ENCODE measurements around the gene LMF1.

Gene LMF1

DNA sequence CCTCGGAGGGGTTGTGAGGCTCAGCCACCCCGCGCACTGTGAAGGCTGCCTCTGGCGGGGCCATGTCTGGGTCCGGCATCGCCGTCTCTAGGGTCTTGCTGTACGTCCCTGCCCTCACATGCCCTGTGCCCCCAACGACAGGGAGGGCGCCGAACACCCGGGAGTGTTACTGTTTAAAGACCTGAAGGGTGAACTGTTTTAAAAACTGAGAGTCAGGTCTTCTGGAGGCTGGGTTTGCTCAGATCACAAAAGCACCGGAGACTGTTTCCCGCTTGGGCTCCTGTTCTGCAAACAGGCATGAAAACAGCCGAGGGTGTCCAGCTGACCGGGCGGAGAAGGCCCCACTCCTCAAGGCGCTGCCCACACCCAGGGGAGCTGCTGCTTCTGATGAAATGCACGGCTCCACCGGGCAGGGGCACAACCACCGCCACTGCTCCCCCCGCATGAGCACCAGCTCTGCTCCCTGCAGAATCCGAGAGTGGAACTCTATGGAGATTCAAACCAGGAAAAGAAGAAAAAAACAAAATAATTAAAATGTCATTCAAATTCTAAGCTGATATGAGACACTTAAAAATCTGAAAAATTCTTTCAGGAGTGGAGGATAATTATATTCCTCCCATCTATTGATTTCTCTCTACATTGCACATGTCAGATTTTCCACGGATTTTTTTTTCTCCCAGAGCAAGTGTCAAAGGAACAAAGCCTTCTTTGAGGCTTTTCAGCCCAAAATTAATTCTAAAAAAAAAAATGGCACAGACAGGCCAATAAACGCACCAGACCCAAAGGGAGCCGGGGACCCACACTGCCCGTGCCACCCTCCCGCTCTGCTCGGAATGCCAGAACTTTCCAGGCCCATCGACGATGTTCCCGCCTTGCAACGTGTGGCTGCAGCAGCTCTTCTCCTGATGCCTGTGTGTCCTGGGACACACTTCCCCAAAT is 74.3 kb downstream of the LMF1 start:
- no peak for FAIRE-seq

DNA sequence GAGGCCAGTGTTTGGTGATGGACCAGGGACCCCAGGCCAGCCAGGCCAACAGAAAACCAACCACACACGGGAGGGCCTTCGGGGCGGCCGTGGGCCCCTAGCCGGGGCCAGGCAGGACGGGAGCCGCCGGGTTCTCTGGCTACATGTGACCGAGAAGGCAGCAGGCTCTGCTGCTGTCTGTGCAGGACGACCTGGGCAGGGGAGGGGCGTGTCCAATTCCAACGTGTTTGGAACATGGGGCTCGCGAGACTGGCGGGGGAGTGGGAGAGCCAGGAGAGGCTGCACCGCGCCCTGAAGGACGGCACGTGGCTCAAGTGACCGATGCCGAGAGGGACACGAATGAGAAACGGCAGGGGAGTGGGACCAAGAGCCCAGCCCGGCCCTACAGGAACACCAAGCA is 75.4 kb downstream of the LMF1 start:
- FAIRE-seq (no peak), DNase-seq (ENCODE audit: insufficient read length, low spot score) (no peak)
- no peak for TF ChIP-seq SPI1 (IDR thresholded peaks at IDR 0.05; ENCODE audit: low read depth, low read length)
- TF ChIP-seq POU2F2 (IDR thresholded peaks at IDR 0.05; ENCODE audit: low read depth, low read length): no peak
- no peak for TF ChIP-seq POLR2AphosphoS5 (IDR thresholded peaks at IDR 0.05; ENCODE audit: low read depth, low read length)
- no peak for TF ChIP-seq PAX5 (IDR thresholded peaks at IDR 0.05; ENCODE audit: insufficient read depth, low read length, severe bottlenecking)

More for the DNA sequence above, 74.3 kb downstream of the LMF1 start:
- TF ChIP-seq POLR2AphosphoS5 (IDR thresholded peaks at IDR 0.05; ENCODE audit: low read depth, low read length): no peak
- TF ChIP-seq POU2F2 (IDR thresholded peaks at IDR 0.05; ENCODE audit: low read depth, low read length): no peak
- no peak for DNase-seq (ENCODE audit: insufficient read length, low spot score)

DNA sequence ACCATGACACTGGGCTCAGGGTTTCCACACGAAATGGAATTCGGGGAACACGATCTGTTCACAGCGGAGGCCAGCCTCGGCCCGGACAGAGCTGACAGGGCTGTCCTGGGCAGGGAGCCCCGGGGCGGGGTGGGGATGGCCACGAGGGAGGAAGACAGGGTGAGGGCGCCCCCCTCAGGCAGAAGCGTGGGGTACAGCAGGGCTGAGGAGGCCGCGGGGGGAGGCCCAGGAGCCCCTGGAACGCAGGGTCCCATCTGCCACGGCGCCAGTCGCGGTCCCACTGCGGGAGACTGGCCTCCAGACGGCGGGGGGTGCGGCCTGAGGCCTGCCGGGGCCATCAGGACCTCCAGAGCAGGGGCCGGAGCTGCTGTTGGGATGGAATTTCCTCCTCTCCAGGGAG is 75.9 kb downstream of the LMF1 start:
- TF ChIP-seq POLR2A (IDR thresholded peaks at IDR 0.05; ENCODE audit: low read depth, low read length) (no peak), SPI1 (IDR thresholded peaks at IDR 0.05; ENCODE audit: low read depth, low read length) (no peak), PAX5 (IDR thresholded peaks at IDR 0.05; ENCODE audit: insufficient read depth, low read length, severe bottlenecking) (no peak), POU2F2 (IDR thresholded peaks at IDR 0.05; ENCODE audit: low read depth, low read length) (no peak), POLR2AphosphoS5 (IDR thresholded peaks at IDR 0.05; ENCODE audit: low read depth, low read length) (no peak), TAF1 (IDR thresholded peaks at IDR 0.05; ENCODE audit: low read depth, low read length) (no peak)
- no peak for DNase-seq (ENCODE audit: insufficient read length, low spot score)
- FAIRE-seq: no peak

DNA sequence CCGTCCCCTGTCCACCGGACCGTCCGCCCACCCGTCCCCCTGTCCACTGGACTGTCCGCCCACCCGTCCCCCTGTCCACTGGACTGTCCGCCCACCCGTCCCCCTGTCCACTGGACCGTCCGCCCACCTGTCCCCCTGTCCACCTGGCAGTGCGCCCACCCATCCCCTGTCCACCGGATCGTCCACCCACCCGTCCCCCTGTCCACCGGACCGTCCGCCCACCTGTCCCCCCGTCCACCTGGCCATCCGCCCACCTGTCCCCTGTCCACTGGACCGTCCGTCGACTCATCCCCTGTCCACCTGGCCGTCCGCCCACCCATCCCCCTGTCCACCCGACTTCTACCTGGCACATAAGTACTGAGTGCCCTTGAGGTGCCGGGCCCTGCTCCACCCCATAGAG is 76.6 kb downstream of the LMF1 start:
- DNase-seq (ENCODE audit: insufficient read length, low spot score) (no peak), FAIRE-seq (no peak)
- TF ChIP-seq POU2F2 (IDR thresholded peaks at IDR 0.05; ENCODE audit: low read depth, low read length) (no peak), PAX5 (IDR thresholded peaks at IDR 0.05; ENCODE audit: insufficient read depth, low read length, severe bottlenecking) (no peak), POLR2AphosphoS5 (IDR thresholded peaks at IDR 0.05; ENCODE audit: low read depth, low read length) (no peak), SPI1 (IDR thresholded peaks at IDR 0.05; ENCODE audit: low read depth, low read length) (no peak), TAF1 (IDR thresholded peaks at IDR 0.05; ENCODE audit: low read depth, low read length) (no peak), POLR2A (IDR thresholded peaks at IDR 0.05; ENCODE audit: low read depth, low read length) (no peak)

DNA sequence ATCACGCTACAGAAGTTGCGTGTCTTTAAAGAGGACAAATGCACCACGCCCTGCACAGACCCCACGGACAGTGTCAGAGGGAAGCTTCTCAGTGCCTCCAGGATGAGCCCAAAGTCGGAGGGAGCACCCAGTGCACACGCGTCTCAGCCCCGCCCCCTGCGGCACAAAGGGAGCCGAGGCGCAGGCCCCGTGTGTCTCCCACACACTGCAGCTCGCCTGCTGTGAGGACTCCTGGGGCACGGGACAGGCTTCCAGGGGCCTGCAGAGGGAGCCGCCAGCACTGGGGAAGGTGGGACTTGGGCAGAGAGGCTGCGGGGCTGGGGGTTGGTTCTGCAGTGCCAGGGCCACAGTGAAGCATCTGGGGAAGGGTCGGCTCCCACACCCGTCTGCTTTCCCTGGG is 77.4 kb downstream of the LMF1 start:
- no peak for FAIRE-seq
- TF ChIP-seq PAX5 (IDR thresholded peaks at IDR 0.05; ENCODE audit: insufficient read depth, low read length, severe bottlenecking): no peak
- no peak for DNase-seq (ENCODE audit: insufficient read length, low spot score)

DNA sequence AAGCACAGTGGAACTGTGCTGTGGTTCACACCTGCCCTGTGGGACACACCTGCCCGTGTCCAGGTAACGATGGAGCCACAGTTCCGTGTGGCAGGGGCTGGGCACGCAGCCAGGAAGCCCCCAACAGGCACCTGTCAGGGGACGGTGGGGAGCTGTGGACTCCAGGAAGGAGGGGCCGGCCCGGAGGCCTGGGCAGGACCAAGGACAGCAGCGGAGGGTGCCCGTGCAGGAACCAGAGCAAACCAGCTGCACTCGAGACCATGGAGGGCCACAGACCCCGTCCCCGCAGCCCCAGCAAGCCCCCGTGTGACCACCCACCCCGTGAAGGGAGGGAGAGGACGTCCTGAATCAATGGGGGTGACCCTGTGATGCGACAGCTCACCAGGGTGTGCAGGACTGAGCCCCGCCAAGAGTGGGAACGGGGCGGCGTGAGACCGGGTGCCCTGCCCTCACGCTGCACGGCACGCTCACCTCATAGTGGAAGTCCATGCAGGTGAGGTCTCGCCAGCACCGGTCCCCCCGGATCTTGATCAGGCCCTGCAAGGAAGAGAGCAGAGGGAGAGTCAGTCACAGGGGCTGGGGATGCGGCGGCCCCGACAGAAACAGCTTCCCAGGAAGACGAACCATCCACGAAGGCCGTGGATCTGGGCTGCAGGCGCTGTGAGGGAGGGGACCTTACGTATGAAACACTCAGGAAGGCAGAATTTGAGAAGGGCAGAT is 78.1 kb downstream of the LMF1 start:
- TF ChIP-seq POLR2AphosphoS5 (IDR thresholded peaks at IDR 0.05; ENCODE audit: low read depth, low read length) (no peak), PAX5 (IDR thresholded peaks at IDR 0.05; ENCODE audit: insufficient read depth, low read length, severe bottlenecking) (no peak), POU2F2 (IDR thresholded peaks at IDR 0.05; ENCODE audit: low read depth, low read length) (no peak)
- DNase-seq (ENCODE audit: insufficient read length, low spot score) (no peak), FAIRE-seq (no peak)

DNA sequence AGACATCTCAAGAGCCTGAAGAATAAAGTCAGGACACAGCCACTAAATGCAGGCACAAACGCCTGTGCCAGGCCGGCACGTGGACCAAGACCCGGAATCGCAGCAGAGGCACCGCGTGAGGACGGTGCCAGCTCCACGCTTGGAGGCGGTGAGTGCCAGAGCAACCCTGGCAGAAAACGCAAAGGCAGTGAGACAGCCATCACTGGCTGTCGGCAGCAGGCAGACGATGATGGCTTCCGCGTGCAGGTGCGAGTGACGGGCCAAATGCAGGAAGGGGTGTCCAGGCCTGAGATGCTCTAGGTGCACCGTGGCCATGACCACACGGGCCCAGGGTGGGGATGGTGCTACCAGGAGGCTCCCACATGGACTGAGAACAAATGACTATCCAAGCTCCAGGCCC is 78.8 kb downstream of the LMF1 start:
- FAIRE-seq (no peak), DNase-seq (ENCODE audit: insufficient read length, low spot score) (no peak)
- TF ChIP-seq POU2F2 (IDR thresholded peaks at IDR 0.05; ENCODE audit: low read depth, low read length): no peak

DNA sequence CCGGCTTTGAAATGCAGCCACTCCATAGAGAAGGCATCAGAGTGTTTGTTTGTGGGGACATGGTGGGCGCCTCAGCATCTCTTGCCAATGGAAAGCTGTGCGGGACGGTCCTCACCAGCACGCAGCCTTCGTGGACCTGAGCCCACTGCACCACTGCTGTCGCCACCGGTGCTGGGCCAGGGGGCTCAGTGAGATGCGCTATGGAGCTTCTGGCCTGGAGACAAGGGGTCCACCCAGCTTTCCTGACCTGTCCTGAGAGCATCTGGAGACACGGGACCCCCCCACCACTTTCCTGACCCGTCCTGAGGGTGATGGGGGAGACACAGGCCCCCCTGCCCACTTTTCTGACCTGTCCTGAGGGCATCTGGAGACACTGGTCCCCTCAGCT is 79.4 kb downstream of the LMF1 start:
- no peak for FAIRE-seq
- TF ChIP-seq SPI1 (IDR thresholded peaks at IDR 0.05; ENCODE audit: low read depth, low read length) (no peak), PAX5 (IDR thresholded peaks at IDR 0.05; ENCODE audit: insufficient read depth, low read length, severe bottlenecking) (no peak), TAF1 (IDR thresholded peaks at IDR 0.05; ENCODE audit: low read depth, low read length) (no peak), POLR2AphosphoS5 (IDR thresholded peaks at IDR 0.05; ENCODE audit: low read depth, low read length) (no peak), POLR2A (IDR thresholded peaks at IDR 0.05; ENCODE audit: low read depth, low read length) (no peak), POU2F2 (IDR thresholded peaks at IDR 0.05; ENCODE audit: low read depth, low read length) (no peak)
- DNase-seq (ENCODE audit: insufficient read length, low spot score): no peak

DNA sequence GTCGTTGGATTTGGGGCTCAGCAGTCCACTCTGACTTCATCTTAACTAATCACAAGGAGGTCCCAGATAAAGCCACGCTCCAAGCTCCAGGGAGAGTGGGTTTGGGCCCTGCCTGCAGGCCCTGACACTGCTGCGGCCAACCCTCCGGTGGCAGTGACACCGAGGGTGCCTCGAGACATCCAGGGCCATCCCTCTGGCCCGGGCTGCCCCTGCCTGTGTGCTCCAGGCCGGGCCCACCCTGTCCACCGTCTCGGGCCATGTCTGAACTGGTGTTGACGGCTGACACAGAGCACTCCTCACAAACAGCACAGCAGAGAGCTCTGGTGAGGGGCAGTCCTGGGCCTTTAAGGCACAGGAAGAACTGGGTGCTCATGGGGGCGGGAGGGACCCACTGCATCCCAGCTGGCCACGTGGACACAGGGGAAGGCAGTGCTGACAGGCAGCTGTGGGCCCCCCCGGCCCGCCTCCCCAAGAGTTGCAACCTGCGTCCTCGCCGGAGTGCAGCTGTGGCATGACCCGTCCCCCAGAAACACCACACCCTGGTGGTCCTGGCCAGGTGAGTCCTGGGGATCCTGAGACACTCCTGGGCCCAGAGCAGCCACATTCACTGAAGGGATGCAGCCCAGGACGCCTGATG is 80.0 kb downstream of the LMF1 start:
- DNase-seq (ENCODE audit: insufficient read length, low spot score): no peak
- TF ChIP-seq POU2F2 (IDR thresholded peaks at IDR 0.05; ENCODE audit: low read depth, low read length): no peak
- no peak for FAIRE-seq

DNA sequence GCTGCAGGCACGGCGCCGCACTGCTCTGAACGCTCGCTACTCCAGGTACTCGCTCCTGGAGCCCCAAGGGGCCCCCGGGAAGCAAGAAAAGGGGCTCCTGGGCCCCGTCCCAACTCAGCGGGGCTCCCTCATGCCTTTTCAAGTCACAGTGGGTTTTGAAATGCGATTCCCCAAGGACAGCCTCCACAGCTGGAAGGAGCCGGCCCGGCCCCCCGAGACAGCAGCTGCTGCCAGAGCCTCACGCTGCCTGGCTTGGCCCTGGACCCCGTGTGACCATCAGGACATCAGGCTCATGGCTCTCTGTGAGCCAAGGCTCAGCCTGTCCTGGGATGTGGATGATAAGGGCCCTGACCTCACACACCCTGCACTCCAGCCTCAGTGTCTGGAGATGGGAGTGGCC is 80.6 kb downstream of the LMF1 start:
- TF ChIP-seq POU2F2 (IDR thresholded peaks at IDR 0.05; ENCODE audit: low read depth, low read length): no peak
- no peak for TF ChIP-seq SPI1 (IDR thresholded peaks at IDR 0.05; ENCODE audit: low read depth, low read length)
- DNase-seq (ENCODE audit: insufficient read length, low spot score): no peak
- FAIRE-seq: no peak

Data from GM12891 (cell line).